Body of pancreas (tissue), 4 donors: ENCODE data around the gene FIBCD1. TPM values are rescaled to one million over a fixed set of nuclear protein-coding genes. Genes with fewer than 3 reads are reported as not detected.

Experiments
- ATAC-seq: fragments of 150-250 bp; one replicate; pipeline ENCODE4 v1.9.1; 2016
- DNase-seq, 4 donors: peaks; one replicate each; pipeline ENCODE4 v3.0.0-alpha.2; 2019
- H3K27ac ChIP-seq, 4 donors: fragments of 200-600 bp; sonication (generic); 1 replicate in 3 of 4; 2 replicates in 1 of 4; pipeline versions ENCODE4 v1.5.1 to v1.6.1; 2016 to 2019; ENCODE audit warnings: mild to moderate bottlenecking in 1 of 4, mixed read lengths in 1 of 4, moderate library complexity in 1 of 4
- H3K27me3 ChIP-seq, 2 donors: fragments of 200-600 bp; sonication (generic); one replicate each; pipeline ENCODE4 v1.6.0; 2016; ENCODE audit warnings: mild to moderate bottlenecking in 1 of 2
- H3K36me3 ChIP-seq, 2 donors: fragments of 200-600 bp; sonication (generic); replicated peaks in 1 of 2; 2 replicates each; pipeline ENCODE4 v1.5.1; 2016; ENCODE audit warnings: low read depth in 2 of 2; ENCODE audit not compliant: insufficient read depth in 1 of 2
- H3K4me1 ChIP-seq: fragments of 200-600 bp; sonication (generic); one replicate; pipeline ENCODE4 v1.6.0; 2016
- H3K4me3 ChIP-seq, 2 donors: fragments of 200-600 bp; sonication (generic); 1 replicate in 1 of 2; 2 replicates in 1 of 2; pipeline ENCODE4 v1.5.1; 2016 to 2019
- H3K9me3 ChIP-seq, 3 donors: fragments of 200-600 bp; sonication (generic); 1 replicate in 2 of 3; 2 replicates in 1 of 3; pipeline ENCODE4 v1.5.1; 2016
- CTCF ChIP-seq, 7 experiments: fragments of 450-650 bp in 4 of 7; fragments of 200-600 bp in 3 of 7; sonication (generic) in 3 of 7; IDR thresholded peaks; one replicate each; pipeline ENCODE4 v1.5.1; 2016 to 2019; ENCODE audit warnings: antibody characterized with exemption in 7 of 7
- POLR2A ChIP-seq, 3 donors: fragments of 450-650 bp; IDR thresholded peaks; one replicate each; pipeline ENCODE4 v1.6.1; 2016; ENCODE audit warnings: antibody characterized with exemption in 3 of 3, mild to moderate bottlenecking in 2 of 3
- WGBS, 2 donors: methylation state at CpG; one replicate each; pipeline ENCODE4 v1.1.5; 2017; 5-methylcytosine and 5-hydroxymethylcytosine counted together
- intact Hi-C: fragments of 100-400 bp; cut with DNase I; formaldehyde crosslinking; loops from one replicate; pipeline ENCODE4 v1.15.1; 2023
- total RNA-seq, 2 donors: library from RNA; depleted of rRNA; stranded (reverse); fragments of >200 nt; gene quantifications; one replicate each; pipeline ENCODE4 v1.1.0, GENCODE V29; 2016

The FIBCD1 gene
- total RNA-seq, 2 donors from 2014 or later: 0.78 TPM; not detected in 1

DNA sequence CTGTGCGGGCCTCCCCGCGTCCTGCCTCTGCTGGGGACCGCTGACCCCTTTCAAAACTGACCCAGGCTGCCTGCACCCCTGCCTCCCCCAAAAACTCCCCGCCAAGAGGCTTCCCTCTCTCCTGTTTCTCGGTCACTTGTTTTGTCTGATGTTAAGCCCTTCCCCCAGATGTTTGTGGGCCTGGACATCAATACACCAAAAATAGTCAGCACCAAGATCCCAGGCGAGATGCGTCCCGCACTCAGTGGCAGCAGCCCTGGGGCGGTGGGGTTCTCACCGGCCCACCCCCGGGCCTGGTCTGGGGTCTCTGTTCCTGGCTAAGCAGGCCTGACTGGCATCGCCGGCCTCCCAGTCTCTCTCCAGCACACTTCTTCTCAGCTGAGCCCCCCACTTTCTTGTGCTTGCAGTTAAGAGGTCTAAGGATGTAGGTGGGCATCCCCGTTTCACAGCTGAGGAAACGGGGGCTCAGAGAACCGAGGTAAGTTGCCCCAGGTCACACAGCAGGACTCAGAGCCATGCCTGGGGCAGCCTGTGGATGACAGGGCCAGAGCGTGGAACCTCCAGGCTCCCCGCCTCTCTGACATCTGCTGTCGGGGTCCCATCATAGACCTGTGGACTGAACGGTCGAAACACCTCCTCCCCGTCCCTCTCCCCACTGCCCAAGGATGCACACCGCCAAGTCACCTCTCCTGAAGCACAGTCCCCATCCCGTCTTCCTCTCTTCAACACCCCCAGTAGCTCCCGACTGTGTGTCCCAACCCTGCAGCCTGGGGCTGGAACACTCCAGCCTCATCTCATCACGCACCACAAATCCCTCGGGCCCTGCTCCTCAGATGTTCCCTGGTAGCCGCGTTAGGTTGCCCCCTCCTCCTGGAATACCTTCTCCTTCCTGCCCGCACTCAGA lies 16.8 kb downstream of the FIBCD1 start:
- H3K4me3 ChIP-seq: no peak overlapping the region
- no peak overlapping the region for H3K27ac ChIP-seq
- TF ChIP-seq CTCF (IDR thresholded peaks at IDR 0.05) (no peak), POLR2A (IDR thresholded peaks at IDR 0.05) (no peak)
- no peaks in the 10 kb centered on the region for H3K9me3 ChIP-seq
- H3K36me3 ChIP-seq: no peaks in the 10 kb centered on the region
- intact Hi-C loops: no loop called here
- no peak for ATAC-seq
- DNase-seq: no peak
- no peaks in the 10 kb centered on the region for H3K27me3 ChIP-seq
- no peaks in the 10 kb centered on the region for H3K4me1 ChIP-seq
- WGBS, 2 donors: 67 to 70% methylated on average over 28 to 31 of the region's 31 CpGs

GRCh38 chr9:130921300-130921988 lies 17.6 kb downstream of the FIBCD1 start:
- intact Hi-C loops: no loop called here
- no peaks in the 10 kb centered on the region for H3K27me3 ChIP-seq
- no peaks in the 10 kb centered on the region for H3K9me3 ChIP-seq
- no peak overlapping the region for H3K27ac ChIP-seq
- no peak for ATAC-seq
- H3K4me1 ChIP-seq: no peaks in the 10 kb centered on the region
- 40 to 43% methylated on average over 28 to 29 of the region's 29 CpGs for WGBS, 2 donors
- no peak for DNase-seq
- no peaks in the 10 kb centered on the region for H3K36me3 ChIP-seq
- H3K4me3 ChIP-seq: no peak overlapping the region
- TF ChIP-seq CTCF (IDR thresholded peaks at IDR 0.05) (no peak), POLR2A (IDR thresholded peaks at IDR 0.05) (no peak)

DNA sequence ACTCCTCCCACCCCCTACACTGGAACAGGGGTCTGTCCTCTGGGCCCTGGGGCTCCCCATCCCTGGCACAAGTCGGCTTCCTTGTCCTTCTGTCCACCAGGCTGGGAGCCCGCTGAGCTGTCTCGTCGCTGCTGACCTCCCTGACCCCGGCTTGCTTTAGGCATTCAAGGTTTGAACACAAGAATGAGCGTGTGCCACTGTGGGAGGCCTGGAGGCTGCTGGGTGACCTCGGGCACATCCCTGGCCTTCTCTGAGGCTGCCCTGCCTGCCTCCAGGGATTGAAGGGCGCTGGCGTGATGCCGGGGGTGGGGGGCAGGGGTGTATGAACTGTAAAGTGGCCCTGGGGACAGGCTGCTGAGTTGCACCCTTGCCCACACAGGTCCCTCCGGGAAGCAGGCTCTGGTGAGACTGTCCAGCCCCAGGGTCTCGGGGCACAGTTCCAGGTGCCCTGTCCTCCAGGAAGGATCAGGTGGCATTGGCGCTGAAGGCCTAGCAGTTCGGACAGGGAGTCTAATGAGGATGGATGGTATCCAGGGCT lies 18.2 kb downstream of the FIBCD1 start:
- WGBS, 2 donors: 47 to 72% methylated on average over 7 to 11 of the region's 14 CpGs
- intact Hi-C loops: no loop called here
- DNase-seq: no peak

GRCh38 chr9:130920233-130920632 lies 18.8 kb downstream of the FIBCD1 start:
- no peaks in the 10 kb centered on the region for H3K27me3 ChIP-seq
- no peaks in the 10 kb centered on the region for H3K4me1 ChIP-seq
- no peak overlapping the region for H3K4me3 ChIP-seq
- no peak for TF ChIP-seq POLR2A (IDR thresholded peaks at IDR 0.05)
- TF ChIP-seq CTCF (IDR thresholded peaks at IDR 0.05): no peak
- no peaks in the 10 kb centered on the region for H3K9me3 ChIP-seq
- no peaks in the 10 kb centered on the region for H3K36me3 ChIP-seq
- DNase-seq (no peak), ATAC-seq (no peak)
- 79 to 81% methylated on average over 6 to 8 of the region's 8 CpGs for WGBS, 2 donors
- intact Hi-C loops: no loop called here
- H3K27ac ChIP-seq: no peak overlapping the region

More for the DNA sequence above, 18.2 kb downstream of the FIBCD1 start:
- no peaks in the 10 kb centered on the region for H3K27me3 ChIP-seq
- no peak for TF ChIP-seq POLR2A (IDR thresholded peaks at IDR 0.05)
- TF ChIP-seq CTCF (IDR thresholded peaks at IDR 0.05): no peak
- H3K4me3 ChIP-seq: no peak overlapping the region
- H3K4me1 ChIP-seq: no peaks in the 10 kb centered on the region
- no peak for ATAC-seq
- no peaks in the 10 kb centered on the region for H3K36me3 ChIP-seq
- H3K9me3 ChIP-seq: no peaks in the 10 kb centered on the region
- no peak overlapping the region for H3K27ac ChIP-seq
